Left kidney (tissue), 2 donors: ENCODE measurements around the gene MROH2A. TPM values are rescaled to one million over a fixed set of nuclear protein-coding genes. Genes with fewer than 3 reads are reported as not detected.

Experiments used
- DNase-seq: peaks from one replicate; pipeline ENCODE4 v3.0.0-alpha.2; 2013
- polyA plus RNA-seq: library from polyadenylated mRNA; unstranded; fragments of 120-200 nt; gene quantifications from one replicate; pipeline ENCODE4 v1.2.1, GENCODE V29; 2013; ENCODE audit not compliant: insufficient read length

Gene MROH2A
- polyA plus RNA-seq, 1 donor = 0.28 TPM

DNA sequence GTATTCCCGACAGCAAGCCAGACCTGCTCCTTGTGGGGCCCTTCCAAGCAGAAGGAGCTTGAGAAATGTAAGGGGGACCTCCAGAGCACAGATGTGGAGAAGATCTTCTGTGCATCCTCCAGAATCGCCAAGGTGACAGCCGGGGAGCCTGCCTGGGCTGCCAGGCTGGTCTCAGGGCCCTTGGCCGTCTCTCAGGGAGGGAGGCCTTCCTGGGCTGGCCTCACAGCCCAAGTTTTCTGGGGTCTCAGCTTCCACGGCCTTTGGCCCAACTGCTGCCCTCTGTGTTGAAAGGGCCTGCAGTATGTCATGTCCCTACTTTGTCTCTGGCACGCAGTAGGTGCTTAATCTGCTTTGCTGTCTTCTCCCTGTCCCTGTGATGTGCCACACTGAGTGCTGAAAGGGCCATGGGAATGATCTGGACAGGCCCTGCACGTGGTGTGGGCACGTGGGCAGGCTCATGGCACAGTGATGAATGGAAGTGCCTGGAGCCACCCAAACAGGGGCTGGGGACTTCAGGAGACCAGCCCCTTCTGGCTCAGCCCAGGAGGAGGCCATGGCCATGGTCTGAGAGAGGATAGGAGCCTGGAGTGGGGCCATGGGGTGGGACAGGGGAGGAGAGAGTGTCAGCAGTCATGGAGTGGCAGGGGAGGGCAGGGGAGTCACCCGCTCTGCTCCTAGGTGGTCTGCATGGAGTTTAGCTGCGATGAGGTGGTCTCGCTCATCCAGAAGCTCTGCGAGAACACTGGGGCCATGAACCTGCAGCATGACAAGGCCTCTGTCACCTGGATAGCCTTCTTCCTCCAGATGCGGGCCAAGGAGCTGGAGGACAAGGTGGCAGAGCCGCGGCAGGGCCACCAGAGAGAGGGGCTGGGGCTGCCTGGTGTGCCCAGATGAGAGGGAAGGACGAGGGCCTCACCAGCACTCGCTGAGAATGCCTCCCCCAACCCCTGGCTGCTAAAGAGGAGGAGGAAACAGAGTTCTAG lies 40.8 kb downstream of the MROH2A start:
- DNase-seq = no peak

DNA sequence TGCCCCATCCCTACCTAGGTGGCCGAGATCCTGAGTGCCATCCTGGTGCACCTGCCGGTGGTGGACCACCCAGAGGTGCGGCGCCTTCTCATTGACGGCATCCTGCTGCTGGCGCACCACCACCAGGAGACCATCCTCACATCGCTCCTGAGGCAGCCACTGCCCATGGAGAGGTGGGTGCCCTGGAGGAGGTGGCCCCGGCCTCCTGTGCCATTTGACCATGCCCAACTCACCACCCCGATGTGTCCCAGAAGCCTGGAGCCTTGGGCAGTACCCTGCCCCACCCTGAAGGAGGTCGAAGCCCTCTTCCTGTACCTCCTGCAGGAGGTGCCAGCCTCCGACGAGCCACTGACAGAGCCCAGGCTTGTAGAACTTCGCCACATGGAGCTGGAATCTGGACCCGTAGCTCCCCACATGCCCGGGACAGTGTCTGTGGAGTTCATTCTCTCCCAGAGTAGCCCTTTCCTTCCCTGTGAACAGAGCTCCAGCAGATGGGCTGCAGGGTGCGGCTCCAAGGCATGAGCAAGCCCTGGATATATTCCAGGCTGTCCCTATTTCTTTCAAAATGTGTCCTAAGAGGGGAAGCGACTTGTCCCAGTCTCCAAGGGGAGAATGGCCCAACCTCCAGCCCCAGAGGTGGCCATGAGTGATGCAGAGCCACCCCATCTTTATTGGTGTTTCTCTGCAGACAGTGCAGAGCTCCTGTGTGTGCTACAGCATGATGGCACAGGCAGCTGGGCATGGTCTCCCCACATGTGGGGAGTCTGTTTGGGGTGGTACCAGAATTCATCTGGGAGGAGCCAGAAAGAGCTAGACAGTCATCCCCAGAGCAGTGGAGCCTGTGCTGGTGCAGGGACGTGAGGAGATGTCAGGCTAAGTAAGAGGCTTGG lies 42.0 kb downstream of the MROH2A start:
- no peak for DNase-seq

DNA sequence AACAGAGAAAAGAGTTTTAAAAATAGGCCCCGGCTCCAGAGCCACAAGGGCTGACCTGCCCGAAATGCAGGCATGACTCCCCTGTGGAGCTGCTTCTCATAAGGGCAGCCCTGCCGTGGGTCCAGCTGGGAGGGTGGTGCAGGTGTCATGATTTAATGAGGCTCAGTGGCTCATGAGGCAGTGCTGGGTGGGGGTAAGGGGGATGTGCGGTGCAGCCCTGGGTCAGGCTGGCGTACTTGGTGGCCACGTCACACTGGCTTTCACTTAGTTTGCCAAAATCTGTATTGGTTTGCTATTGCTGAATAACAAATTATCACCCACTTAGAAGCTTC lies 42.6 kb downstream of the MROH2A start:
- no peak for DNase-seq

GRCh38 chr2:233821196-233821595 lies 43.1 kb downstream of the MROH2A start:
- DNase-seq = no peak

DNA sequence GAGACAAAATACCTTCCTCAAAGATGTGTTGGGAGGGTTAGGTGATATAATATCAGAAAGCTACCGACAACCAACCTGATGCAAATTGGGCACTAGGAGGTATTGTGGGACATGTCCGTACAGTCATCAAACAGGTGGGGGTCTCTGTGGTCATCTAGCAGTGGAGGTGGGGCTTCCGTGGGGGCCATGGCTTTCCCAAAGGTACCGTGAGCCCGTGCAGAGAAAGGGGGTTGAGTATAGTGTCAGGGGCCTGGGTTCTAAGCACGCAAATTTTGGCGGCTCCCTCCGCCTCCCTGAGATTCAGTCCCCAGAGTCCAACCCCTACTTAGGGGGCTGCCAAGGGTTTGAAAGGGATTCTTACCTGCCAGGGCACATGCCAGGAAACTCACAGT lies 43.6 kb downstream of the MROH2A start:
- DNase-seq = no peak

DNA sequence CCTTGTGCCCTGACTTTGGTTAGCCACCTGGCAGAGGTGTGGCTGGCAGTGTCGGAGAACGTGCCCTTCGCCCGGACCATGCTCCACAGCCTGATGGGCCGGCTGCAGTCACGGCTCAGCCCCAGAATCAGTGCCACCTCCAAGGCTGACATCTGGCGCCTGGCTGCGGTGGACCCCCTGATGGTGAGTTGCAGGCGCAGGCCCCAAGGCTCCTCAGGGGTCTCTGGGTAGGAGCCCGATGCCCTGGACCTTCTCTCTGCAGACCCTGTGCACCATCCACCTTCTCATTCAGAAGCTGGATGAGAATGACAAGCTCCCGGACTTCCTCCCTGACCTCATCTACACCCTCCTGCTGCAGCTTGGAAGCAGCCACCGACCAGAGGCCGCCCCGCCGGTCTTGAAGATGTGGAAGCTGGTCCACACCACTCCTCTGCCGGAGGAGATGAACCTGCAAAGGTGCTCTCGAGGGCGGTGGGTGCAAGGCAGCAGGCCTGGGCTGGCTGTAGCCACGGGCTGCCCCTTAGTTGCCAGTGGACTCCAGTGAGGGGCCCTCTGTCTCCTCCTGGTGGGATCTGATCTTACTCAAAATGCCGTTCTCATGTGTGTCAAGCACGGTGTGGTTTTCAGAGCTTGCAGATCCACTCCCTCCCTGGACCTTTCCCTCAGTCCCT lies 44.1 kb downstream of the MROH2A start:
- no peak for DNase-seq

- DNase-seq = no peak
These were observed 44.9 kb downstream of the MROH2A start for GRCh38 chr2:233822781-233823730.

- no peak for DNase-seq
These were observed 45.6 kb downstream of the MROH2A start for GRCh38 chr2:233823731-233824121.

GRCh38 chr2:233824373-233824772 lies 46.2 kb downstream of the MROH2A start:
- no peak for DNase-seq

DNA sequence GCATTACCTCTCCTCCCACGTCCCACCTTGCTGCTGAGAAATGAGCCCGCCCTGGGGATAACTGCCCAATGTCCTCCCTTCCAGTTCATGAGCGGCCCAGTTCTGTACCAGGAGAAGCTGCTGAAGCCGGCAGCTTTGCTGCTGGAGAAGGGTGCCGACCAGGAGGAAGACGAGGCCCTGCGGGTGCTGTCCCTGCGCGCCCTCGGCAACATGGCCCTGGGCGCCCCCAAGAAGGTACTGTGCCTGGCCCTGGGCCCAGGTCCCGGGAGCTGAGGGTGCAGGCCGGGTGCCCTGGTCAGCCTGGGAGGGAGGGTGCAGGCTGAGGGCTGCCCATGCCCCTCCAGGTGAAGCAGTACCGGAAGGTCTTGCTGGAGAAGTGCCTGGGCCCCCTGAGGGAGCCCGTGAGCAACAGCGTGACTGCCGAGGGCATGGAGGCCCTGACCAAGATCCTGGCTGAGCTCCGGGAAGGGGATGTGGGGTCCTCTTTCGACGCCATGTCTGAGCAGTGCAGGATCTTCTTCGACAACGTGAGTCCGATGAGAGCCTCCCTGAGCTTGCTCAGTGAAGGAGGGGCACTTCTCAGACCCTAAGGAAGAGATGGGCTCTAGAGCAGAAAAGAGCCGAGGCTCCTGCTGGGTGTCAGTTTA lies 50.5 kb downstream of the MROH2A start:
- DNase-seq = no peak

GRCh38 chr2:233829193-233830110 lies 51.3 kb downstream of the MROH2A start:
- no peak for DNase-seq

DNA sequence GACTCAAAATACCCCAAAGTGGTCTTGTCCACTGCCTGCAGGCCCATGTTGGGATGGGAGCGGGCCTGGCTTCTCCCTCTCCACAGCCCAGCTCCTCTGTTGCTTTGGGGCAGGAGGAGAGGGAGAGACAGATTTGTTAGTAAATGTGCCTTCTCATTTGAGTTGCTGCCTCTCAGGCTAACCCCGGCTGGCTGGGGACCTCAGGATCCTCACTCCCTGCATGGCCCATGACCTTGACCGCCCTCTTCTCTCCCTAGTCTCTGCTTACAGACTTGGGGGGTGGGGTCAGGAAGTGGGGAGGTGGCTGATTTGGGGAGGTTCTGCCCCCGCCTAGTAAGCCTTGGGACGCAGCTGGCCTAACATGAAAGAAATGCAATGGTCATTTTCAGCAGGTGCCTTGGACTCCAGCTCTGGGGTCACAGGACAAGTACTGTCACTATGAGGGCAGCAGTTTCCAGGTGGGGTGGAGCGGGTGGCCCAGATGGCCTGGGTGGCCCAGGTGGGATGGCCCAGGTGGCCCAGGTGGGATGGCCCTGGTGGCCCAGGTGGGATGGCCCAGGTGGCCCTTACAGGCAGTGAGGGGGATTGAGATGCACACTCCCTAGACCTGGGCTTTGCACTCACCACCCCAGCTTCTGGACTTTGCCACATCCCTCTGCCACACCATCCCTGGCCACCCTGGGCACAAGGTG lies 52.1 kb downstream of the MROH2A start:
- no peak for DNase-seq

- DNase-seq = no peak
These were observed 53.0 kb downstream of the MROH2A start for GRCh38 chr2:233831011-233831721.

DNA sequence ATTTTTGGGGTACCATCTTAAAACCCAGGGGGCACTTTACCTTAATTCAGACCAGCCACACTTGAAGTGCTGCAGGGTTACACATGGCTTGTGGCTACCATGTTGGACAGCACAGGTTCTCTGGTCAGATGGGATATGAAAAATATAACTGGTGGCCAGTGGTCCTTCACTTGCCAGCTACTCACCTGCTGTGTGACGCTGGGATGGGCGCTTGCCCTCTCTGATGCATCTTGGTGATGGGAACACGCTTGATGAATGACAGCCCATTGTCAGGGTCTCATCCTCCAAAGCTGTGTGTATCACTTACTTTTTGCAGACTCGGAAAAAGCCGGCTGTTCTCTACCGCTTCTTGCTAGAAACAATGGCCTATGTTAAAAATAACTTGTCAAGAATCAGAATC lies 53.7 kb downstream of the MROH2A start:
- no peak for DNase-seq

- no peak for DNase-seq
These were observed 54.3 kb downstream of the MROH2A start for GRCh38 chr2:233832414-233832813.

DNA sequence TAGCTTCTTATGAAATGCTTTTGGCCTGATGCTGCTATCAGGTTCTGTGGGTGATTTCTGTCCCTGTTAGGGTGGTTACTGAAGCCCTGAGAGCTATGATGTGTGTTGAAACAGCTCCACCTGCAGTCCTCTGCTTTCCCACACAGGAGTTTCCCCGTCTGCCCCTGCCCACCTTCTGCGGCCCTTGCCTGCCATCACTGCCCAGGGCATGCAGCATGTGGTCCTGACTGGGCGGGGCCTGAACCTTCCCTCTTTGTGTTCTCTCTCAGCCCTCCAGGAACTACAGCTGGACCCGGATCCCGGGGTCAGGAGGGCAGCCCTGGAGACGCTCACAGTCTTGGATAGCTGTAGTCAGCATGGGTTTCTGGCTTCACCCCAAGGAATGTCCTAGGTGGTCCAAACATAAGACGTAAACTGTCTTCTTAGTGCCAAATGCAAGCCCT lies 54.8 kb downstream of the MROH2A start:
- no peak for DNase-seq

DNA sequence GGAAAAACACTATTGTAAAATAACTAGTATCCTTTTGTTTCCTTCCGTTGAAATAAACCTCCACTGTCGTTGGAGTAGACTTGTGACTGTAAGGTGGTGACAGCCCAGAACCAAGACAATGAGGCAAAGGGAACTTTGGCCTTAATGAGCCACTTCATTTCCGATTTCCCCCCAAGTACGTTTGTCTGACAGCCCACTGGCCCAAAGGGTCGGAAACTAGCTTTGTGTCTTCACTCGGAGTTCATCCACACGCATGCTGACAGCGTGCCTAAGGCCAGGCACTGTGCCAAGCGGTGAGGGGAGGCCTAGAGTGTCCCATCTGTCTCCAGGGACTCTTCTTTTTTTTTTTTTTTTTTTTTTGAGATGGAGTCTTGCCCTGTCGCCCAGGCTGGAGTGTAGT lies 55.2 kb downstream of the MROH2A start:
- DNase-seq = no peak
